Body of pancreas (tissue), 4 donors: ENCODE measurements around the gene CDH2.

ENCODE experiments used
- POLR2A ChIP-seq, 3 donors: fragments of 450-650 bp; IDR thresholded peaks; one replicate each; pipeline ENCODE4 v1.6.1; 2016; ENCODE audit warnings: antibody characterized with exemption in 3 of 3, mild to moderate bottlenecking in 2 of 3
- TF ChIP-seq, protein P1 (sequence below), 7 experiments: fragments of 450-650 bp in 4 of 7; fragments of 200-600 bp in 3 of 7; sonication (generic) in 3 of 7; IDR thresholded peaks; one replicate each; pipeline ENCODE4 v1.5.1; 2016 to 2019; ENCODE audit warnings: antibody characterized with exemption in 7 of 7

DNA sequence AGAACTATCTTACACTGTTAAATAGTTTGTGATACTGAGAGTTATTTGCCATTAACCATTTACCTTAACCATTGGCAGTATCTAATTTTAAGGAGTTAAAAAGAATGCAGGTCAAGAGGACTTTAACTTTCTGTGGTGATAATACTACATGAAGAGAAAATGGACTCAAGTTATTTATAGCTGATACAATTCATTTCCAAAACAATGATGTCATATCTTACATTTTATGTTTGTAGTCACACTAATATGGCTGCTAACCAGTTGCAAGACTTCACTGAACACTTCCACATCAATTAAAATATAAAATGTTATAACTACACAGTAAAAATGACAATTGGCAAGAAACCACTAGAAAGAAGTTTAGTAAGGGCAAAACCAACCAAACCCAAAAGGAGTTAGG, 77.7 kb downstream of the CDH2 start:
- TF ChIP-seq, protein P1, sequence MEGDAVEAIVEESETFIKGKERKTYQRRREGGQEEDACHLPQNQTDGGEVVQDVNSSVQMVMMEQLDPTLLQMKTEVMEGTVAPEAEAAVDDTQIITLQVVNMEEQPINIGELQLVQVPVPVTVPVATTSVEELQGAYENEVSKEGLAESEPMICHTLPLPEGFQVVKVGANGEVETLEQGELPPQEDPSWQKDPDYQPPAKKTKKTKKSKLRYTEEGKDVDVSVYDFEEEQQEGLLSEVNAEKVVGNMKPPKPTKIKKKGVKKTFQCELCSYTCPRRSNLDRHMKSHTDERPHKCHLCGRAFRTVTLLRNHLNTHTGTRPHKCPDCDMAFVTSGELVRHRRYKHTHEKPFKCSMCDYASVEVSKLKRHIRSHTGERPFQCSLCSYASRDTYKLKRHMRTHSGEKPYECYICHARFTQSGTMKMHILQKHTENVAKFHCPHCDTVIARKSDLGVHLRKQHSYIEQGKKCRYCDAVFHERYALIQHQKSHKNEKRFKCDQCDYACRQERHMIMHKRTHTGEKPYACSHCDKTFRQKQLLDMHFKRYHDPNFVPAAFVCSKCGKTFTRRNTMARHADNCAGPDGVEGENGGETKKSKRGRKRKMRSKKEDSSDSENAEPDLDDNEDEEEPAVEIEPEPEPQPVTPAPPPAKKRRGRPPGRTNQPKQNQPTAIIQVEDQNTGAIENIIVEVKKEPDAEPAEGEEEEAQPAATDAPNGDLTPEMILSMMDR (IDR thresholded peaks at IDR 0.05): no peak
- TF ChIP-seq POLR2A (IDR thresholded peaks at IDR 0.05): no peak
